IPS DF 4.7 (cell line): Measurements from ENCODE around the gene AGTPBP1.

Experiments used
- DNase-seq: peaks from one replicate; pipeline ENCODE4 v3.0.0-alpha.2; 2013; ENCODE audit warnings: low spot score; ENCODE audit errors: extremely low read depth

Gene AGTPBP1

DNA sequence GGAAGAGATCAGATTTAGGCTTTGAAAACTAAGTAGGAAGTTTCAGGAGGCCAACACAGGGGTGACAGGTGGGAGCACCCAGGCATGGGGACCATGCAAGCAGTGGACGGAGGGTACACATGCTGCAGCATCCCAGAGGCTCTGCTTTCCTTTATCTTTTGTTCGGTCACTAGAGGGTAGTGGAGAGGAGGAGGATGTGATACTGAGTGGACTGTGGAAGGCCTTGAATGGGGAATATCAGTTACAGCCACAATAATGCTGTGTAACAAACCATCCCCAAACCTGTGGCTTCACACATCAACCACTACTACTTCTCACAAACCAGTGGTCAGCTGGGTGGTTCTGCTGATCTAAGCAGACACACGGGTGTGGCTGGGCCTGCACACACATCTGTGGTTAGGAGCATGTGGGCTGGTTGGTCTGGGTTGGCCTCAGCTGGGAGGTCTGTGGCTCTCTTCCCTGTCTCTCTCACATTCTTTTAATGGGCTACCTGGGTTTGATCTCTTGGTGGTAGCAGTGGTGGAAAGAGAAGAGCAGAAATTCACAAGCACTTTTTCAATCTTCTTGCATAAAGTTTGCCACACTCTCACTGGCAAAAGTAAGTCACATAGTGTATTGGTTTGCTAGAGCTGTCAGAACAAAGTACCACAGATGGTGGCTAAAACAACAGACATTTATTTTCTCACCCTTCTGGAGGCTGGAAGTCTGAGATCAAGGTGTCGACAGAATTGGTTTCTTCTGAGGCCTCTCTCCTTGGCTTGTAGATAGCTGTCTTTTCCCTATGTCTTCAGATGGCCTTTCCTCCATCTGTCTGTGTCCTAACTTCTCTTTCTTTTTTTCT, 238.7 kb downstream of the AGTPBP1 start:
- DNase-seq, result no peak

GRCh38 chr9:85501882-85502281, 239.9 kb downstream of the AGTPBP1 start:
- no peak for DNase-seq

- no peak for DNase-seq
Observed at GRCh38 chr9:85501456-85501855, 240.3 kb downstream of the AGTPBP1 start.
